ENCODE measurements around the gene ARV1.

DNA sequence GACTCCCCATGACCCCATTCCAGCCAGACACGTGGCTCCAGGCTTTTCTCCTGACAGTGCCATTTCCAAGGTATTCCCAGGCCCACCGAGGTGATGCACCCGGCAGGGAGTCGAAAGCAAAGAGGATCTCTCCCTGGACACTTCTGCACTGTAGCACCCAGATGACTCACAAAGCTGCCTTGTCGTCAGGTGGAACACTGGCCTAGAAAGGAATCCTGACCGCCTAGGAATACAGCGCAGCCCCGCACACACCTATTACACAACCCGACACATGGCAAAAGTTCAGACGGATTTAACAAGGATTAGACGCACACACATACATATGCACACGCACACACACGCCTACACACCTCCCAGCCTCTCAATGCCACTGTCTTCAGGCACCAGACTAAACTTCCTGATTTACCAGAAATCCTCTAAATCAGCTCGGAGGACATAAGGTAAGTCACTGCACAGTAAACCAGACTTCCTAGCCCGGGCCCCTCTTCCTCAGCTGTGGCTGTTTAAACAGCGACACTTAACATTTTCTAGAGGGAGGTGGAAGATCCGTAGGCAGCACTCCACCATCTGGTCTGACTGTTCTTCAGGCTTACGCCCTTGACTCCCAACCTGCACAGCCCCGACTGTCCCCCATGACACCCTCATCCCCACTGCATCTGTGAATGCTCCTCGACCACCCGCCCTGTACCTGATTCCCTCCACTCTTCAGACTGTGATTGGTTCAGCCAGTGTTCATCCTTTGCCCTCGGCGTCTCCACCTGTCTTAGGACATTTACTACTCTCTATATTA lies 48.4 kb downstream of the ARV1 start:
- TF ChIP-seq STAT1 (IDR thresholded peaks at IDR 0.05; ENCODE audit: unreplicated experiment) = no peak
- no peak for TF ChIP-seq CTCF (conservative IDR thresholded peaks at IDR 0.05; ENCODE audit: low read depth in 2 of 2)
- TF ChIP-seq POLR2AphosphoS5 (IDR thresholded peaks at IDR 0.05; ENCODE audit: low read depth) = no peak
- TF ChIP-seq EZH2 (IDR thresholded peaks at IDR 0.05; ENCODE audit: low read depth, unreplicated experiment) = no peak
- TF ChIP-seq, protein P1, sequence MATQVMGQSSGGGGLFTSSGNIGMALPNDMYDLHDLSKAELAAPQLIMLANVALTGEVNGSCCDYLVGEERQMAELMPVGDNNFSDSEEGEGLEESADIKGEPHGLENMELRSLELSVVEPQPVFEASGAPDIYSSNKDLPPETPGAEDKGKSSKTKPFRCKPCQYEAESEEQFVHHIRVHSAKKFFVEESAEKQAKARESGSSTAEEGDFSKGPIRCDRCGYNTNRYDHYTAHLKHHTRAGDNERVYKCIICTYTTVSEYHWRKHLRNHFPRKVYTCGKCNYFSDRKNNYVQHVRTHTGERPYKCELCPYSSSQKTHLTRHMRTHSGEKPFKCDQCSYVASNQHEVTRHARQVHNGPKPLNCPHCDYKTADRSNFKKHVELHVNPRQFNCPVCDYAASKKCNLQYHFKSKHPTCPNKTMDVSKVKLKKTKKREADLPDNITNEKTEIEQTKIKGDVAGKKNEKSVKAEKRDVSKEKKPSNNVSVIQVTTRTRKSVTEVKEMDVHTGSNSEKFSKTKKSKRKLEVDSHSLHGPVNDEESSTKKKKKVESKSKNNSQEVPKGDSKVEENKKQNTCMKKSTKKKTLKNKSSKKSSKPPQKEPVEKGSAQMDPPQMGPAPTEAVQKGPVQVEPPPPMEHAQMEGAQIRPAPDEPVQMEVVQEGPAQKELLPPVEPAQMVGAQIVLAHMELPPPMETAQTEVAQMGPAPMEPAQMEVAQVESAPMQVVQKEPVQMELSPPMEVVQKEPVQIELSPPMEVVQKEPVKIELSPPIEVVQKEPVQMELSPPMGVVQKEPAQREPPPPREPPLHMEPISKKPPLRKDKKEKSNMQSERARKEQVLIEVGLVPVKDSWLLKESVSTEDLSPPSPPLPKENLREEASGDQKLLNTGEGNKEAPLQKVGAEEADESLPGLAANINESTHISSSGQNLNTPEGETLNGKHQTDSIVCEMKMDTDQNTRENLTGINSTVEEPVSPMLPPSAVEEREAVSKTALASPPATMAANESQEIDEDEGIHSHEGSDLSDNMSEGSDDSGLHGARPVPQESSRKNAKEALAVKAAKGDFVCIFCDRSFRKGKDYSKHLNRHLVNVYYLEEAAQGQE (IDR thresholded peaks at IDR 0.05; ENCODE audit: unreplicated experiment) = no peak
- TF ChIP-seq EZH2phosphoT487 (IDR thresholded peaks at IDR 0.05; ENCODE audit: unreplicated experiment) = no peak
- TF ChIP-seq ZNF114 (CRISPR knock-in tag; IDR thresholded peaks at IDR 0.05) = no peak

Measured in GM23338 (cell line).